ENCODE results near the gene SPEM2.
"Not testable (repeated sequence)": the region's sequence is repeated elsewhere in the genome, so short reads cannot be mapped to it uniquely, and the experiment has no call there.

The SPEM2 gene

DNA sequence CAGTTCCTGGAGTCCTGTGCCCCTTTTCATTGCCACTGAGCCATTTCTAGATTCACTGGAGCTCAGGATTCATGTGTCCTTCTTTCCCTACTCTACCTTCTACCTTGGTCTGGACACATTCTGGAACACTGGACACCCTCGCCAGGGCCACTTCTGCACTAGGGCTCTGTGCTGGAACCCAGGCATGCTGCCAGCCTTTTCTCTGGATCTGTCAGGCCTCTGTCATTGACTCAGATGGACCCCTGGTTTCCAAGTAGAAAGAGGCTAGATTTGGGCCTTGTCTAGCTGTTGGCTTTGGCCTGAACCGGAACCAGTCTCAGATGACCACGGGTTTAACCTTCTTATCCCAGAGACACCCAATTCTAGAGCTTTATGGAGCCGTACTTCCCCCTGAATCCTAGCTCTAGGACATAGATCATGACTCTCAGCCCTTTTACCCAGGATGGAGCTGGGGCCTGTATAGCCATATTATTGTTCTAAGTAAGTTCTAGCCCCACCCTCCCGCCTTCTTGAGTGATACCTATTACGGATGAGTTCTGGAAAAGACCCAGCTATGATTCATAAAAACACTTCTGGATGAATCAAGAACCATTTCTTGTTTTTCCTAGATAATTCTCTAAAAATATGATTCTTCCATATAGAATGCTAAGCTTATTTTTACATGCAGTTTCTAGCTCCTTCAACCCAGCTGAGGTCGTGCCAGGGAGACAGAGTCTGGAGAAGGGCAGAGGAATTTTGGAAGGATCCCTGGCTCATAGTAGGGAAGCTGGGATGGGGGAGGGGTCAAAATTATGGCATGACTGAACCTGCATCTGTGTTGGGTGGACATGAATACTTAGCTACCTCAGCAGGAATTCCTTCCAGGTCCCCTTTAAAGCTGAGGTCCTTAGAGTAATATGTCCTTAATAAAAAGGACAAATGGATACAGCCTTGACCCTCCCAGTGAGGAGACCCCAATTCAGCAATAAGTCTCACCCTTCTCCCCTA, 18.4 kb downstream of the SPEM2 start:
- no peak for DNase-seq

DNA sequence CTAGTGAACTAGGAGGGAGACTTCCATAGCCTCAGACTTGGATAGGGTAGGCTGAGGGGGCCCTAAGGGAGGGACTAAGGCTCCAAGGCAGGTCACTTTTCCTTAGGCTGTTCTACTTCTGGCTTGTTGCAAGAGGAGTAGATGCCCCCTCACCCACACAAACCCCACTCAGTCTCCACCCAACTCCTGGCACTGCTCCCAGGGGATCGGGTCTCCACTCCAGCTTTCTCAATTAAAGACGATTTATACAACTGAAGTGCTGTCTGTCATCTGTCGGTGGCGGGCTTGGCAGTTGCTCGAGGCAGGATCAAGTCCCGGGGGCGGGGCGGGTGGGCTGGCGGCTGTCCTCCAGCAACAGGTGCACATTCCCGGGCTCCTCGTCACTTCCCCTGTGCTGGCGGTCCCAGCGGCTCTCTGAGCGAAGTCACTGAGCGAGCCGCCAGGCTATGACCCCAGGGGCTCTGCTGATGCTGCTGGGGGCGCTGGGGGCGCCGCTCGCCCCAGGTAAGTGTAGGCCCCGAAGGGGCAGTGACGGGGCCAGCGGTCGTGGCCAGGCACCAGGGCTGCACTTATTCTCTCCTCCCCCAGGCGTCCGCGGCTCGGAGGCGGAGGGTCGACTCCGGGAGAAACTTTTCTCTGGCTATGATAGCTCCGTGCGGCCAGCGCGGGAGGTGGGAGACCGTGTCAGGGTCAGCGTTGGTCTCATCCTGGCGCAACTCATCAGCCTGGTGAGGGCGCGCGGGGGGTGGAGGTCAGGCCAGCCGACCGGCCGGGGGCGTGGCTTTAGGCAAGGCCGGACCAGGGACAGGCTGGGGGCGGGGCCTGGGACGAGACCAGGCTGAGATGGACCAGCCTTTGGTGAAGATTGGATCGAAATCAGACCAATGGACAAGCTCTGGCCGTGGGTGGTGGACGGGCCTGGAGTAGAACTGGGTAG, 19.5 kb downstream of the SPEM2 start, which contains the start of gene CHRNB1:
Gene CHRNB1 (plus strand): TSS at position 380 of the 937 bp plus-strand sequence. CDS start 67 bp downstream, at position 447.
- no peak for DNase-seq

DNA sequence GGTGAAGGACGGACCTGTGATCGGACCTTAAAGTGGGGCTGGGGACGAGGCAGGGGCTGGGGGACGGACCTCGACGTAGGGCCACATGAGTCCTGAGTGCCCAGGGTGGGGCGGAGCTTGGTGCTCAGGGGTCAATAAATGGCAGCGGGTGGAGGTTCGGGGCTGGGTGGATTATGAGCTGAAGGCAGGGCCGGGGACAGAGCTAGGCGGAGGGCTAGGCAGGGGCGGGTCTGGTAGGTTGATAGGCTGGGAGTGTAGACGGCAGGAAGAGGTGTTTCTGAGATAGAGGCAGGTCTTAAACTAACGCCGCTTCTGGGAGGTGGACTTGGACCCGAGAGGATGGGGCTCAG, 20.2 kb downstream of the SPEM2 start:
- no peak for DNase-seq

- no peak for DNase-seq
Observed at GRCh38 chr17:7448461-7448860, 23.0 kb downstream of the SPEM2 start.

GRCh38 chr17:7459961-7460545, 34.6 kb downstream of the SPEM2 start:
- DNase-seq: no peak

DNA sequence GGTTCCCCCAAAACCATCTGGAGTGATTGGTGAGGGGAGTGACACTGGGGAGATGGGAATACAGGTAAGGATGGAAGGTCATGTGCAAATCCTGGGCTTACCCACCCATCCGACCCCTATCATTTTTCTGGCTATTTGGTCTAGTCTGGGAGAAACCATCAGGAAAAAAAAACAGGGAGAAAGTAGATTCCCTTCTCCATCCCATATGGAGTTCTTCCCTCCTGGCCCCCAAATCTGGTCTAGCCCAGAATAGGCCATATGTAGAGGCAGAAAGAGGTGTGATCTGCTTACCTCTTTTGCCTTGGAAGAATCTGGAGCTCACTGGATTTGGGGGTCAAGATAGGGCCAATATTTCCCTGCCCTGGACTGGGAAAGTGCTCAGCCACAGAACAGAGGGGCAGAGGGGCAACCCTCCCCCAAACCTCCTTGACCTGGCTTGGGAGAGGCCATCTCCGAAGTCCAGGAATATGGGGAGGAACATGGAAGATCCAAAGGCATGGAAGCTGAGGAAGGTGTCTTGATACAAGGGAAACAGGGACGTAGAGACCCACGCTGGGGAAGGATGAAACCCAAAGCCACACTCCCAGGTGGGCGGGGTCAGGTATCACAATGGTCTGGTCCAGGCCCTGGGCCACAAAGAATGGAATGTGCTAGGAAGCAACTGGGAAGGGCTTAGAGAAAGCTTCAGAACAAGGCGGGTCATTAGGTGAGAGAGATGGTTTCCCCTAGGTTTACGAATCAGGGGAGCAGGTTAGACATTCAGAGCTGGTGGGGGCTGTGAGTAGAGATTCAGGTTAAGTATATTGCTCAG, 35.6 kb downstream of the SPEM2 start:
- DNase-seq: no peak

- no peak for DNase-seq
Observed at GRCh38 chr17:7462474-7463371, 37.3 kb downstream of the SPEM2 start.

GRCh38 chr17:7463372-7463846, 38.0 kb downstream of the SPEM2 start:
- no peak for DNase-seq

- no peak for DNase-seq
Observed at GRCh38 chr17:7464081-7464480, 38.7 kb downstream of the SPEM2 start.

GRCh38 chr17:7465597-7466275, 40.3 kb downstream of the SPEM2 start:
- DNase-seq: no peak

- DNase-seq: no peak
Observed at GRCh38 chr17:7466318-7466638, 40.9 kb downstream of the SPEM2 start.

DNA sequence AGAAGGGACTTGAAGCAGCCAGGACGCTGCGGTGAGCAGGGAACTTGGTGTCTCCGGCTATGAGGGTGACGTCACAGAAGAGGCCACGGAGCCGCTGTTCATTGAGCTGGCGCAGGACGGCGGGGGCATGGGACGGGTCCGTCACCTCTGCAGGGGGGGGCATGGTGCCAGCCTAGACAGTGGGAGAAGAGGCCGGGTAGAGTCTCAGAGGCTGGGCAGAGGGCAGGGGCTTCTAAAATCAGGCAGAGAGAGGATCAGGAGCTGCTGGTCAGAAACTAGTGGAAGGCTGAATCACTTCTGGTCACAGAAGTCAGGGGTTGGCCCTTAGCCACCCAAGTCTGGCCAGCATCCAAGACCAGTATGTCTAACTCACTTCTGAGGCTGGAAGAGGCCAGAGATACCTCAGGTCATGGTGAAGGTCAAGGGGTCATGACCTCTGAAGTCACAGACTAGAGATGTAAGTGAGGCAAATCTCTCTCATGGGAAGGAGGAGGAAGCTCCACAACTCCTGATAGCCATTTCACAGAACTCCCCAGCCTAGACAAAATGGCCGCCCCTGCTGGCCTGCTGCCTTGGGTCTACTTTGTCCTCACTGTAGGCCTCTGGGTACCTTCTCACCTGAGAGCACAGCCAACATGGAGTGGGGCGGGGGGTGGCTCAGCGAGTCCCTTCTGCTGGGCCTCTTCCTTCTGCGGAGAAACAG, 41.4 kb downstream of the SPEM2 start:
- DNase-seq: no peak

DNA sequence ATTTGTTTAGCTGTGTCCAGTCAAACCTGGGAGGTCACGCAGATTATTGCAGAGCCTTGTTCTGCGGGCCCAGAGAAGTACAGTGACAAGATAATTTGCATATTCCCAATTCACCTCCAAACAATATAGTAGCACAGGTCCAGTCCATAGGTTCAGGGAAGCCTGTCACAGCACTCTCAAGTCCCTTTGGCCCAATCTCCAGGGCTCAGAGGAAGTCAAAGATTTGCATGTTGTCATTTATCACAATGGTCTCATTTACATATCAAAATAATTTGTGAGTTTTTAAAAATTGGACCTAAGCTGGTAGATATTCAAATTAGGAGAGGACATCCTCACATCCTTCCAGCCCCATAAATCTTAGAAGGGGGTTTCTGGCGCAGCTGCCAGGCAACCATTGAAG, 42.1 kb downstream of the SPEM2 start:
- DNase-seq: no peak

DNA sequence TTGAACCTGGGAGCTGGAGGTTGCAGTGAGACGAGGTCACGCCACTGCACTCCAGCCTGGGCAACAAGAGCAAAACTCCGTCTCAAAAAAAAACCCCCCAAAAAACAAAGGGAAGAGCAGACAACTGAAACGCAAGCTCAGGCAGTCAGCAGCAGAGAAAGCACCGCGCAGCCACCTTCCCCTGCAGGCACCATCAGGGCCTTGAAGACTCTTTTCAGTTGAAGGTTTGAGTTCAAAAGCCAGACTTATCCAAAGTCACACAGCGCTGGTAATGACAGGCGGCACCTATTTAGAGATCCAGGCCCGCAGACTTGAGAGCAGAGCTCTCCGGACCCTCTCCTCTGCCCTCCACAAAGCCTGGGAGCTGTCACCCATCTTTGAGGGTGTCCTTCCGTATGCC, 42.9 kb downstream of the SPEM2 start:
- no peak for DNase-seq

DNA sequence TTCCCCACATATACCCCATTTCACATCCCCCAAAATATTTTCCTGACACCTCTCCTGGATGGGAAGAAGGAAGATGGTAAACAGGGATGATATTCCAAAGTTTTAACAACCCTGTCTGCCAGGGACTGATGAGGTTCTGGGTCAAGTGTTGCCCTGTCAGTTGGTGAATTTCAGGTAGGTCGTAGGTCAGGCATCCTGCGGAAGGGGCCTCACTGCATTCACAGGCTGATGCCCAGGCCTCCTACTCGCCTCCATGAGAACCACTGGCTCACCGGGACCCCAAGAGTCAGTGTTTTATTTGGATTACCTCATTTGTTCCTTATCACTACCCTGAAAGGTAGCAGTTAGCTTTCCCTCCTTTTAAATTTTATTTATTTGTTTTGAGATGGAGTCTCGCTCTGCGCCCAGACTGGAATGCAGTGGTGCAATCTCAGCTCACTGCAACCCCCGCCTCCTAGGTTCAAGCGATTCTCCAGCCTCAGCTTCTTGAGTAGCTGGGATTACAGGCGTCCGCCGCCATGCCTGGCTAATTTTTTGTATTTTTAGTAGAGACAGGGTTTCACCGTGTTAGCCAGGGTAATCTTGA, 43.5 kb downstream of the SPEM2 start:
- DNase-seq: no peak

DNA sequence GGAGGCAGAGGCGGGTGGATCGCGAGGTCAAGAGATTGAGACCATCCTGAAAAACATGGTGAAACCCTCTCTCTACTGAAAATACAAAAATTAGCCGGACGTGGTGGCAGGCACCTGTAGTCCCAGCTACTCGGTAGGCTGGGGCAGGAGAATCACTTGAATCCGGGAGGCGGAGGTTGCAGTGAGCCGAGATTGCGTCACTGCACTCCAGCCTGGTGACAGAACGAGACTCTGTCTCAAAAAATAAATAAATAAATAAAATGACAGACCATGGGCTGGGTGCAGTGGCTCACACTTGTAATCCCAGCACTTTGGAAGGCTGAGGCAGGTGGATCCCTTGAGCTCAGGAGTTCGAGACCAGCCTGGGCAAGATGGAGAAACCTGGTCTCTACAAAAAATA, 44.4 kb downstream of the SPEM2 start:
- DNase-seq: not testable (repeated sequence)

- DNase-seq: not testable (repeated sequence)
Observed at GRCh38 chr17:7470457-7470973, 45.1 kb downstream of the SPEM2 start.

GRCh38 chr17:7471729-7472128, 46.3 kb downstream of the SPEM2 start:
- no peak for DNase-seq

- not testable (repeated sequence) for DNase-seq
Observed at GRCh38 chr17:7474767-7475166, 49.4 kb downstream of the SPEM2 start.

Measured in NCI-H1930 (cell line).